ENCODE data around the gene ENOSF1. TPM values are rescaled to one million over a fixed set of nuclear protein-coding genes. Genes with fewer than 3 reads are reported as not detected.
A peak's percentile ranks its signal among the peaks of the same experiment; 100 is the strongest.

ENOSF1 gene
- total RNA-seq, 1 donor from 2014 or later, result 178 TPM

GRCh38 chr18:711310-711656 is 1.1 kb downstream of the ENOSF1 start:
- intact Hi-C loops (cut with DNase I), result loop anchor here (5.0 kb wide), 3 partner anchors 444 to 1946 kb away; partner anchors contain the start of genes SMCHD1, THOC1 and USP14
- H3K27me3 ChIP-seq, result no peaks in the 10 kb centered on the region
- no peaks in the 10 kb centered on the region for H3K4me1 ChIP-seq

GRCh38 chr18:710418-711300 is 1.8 kb downstream of the ENOSF1 start:
- no peak for TF ChIP-seq CTCF (IDR thresholded peaks at IDR 0.05)
- Histone ChIP-seq H3K27me3 (no peaks in the 10 kb centered on the region), H3K9me3 (no peaks in the 10 kb centered on the region), H3K4me1 (no peaks in the 10 kb centered on the region), H3K36me3 (peaks cover 4% of the 10 kb centered on the region in 2 donors), H3K4me3 (peak overlapping the region; percentile 63 to 97), H3K27ac (no peak overlapping the region)
- no peak for DNase-seq (ENCODE audit: low spot score in 2 of 2)
- intact Hi-C loops (cut with DNase I), result loop anchor here (5.0 kb wide), 3 partner anchors 443 to 1947 kb away; partner anchors contain the start of genes SMCHD1, THOC1 and USP14

More at GRCh38 chr18:711310-711656, 1.1 kb downstream of the ENOSF1 start:
- Histone ChIP-seq H3K9me3 (no peaks in the 10 kb centered on the region), H3K27ac (peak overlapping the region; percentile 74 to 82), H3K36me3 (no peaks in the 10 kb centered on the region), H3K4me3 (peak overlapping the region; percentile 63 to 97)
- no peak for TF ChIP-seq CTCF (IDR thresholded peaks at IDR 0.05)
- no peak for DNase-seq (ENCODE audit: low spot score in 2 of 2)

- Histone ChIP-seq H3K9me3 (no peaks in the 10 kb centered on the region), H3K4me3 (no peak overlapping the region), H3K4me1 (no peaks in the 10 kb centered on the region), H3K27me3 (no peaks in the 10 kb centered on the region), H3K27ac (no peak overlapping the region), H3K36me3 (peaks cover 4 to 10% of the 10 kb centered on the region in 2 donors)
- intact Hi-C loops (cut with DNase I), result loop anchor here (5.0 kb wide), 3 partner anchors 442 to 1948 kb away; partner anchors contain the start of genes SMCHD1, THOC1 and USP14
- TF ChIP-seq CTCF (IDR thresholded peaks at IDR 0.05), result no peak
- DNase-seq (ENCODE audit: low spot score in 2 of 2), result no peak
Measured at GRCh38 chr18:709771-710170, 2.7 kb downstream of the ENOSF1 start.

- intact Hi-C loops (cut with DNase I), result no loop called here
- no peaks in the 10 kb centered on the region for H3K4me1 ChIP-seq
- H3K27ac ChIP-seq, result no peak overlapping the region
- no peak for DNase-seq (ENCODE audit: low spot score in 2 of 2)
- no peaks in the 10 kb centered on the region for H3K9me3 ChIP-seq
- H3K27me3 ChIP-seq, result no peaks in the 10 kb centered on the region
- no peak overlapping the region for H3K4me3 ChIP-seq
- TF ChIP-seq CTCF (IDR thresholded peaks at IDR 0.05), result no peak
- H3K36me3 ChIP-seq, result peaks cover 4 to 14% of the 10 kb centered on the region in 2 donors
Measured at GRCh38 chr18:708096-708495, 4.3 kb downstream of the ENOSF1 start.

GRCh38 chr18:706405-706804 is 6.0 kb downstream of the ENOSF1 start:
- Histone ChIP-seq H3K36me3 (peaks cover 4 to 17% of the 10 kb centered on the region in 2 donors), H3K27ac (no peak overlapping the region), H3K4me3 (no peak overlapping the region), H3K9me3 (no peaks in the 10 kb centered on the region), H3K27me3 (no peaks in the 10 kb centered on the region), H3K4me1 (no peaks in the 10 kb centered on the region)
- TF ChIP-seq CTCF (IDR thresholded peaks at IDR 0.05), result no peak
- intact Hi-C loops (cut with DNase I), result no loop called here
- no peak for DNase-seq (ENCODE audit: low spot score in 2 of 2)
